Loucy (cell line): ENCODE measurements around the gene OR2Z1.

ENCODE experiments used
- H2AFZ ChIP-seq: fragments of 200-600 bp; sonication (generic); 2 replicates; pipeline ENCODE4 v1.6.0; 2016; ENCODE audit warnings: antibody characterized with exemption, mild to moderate bottlenecking, low read length, moderate library complexity
- H3F3A ChIP-seq: fragments of 200-600 bp; 2 replicates; pipeline ENCODE4 v1.6.0; 2016; ENCODE audit warnings: antibody characterized with exemption, low read depth, mild to moderate bottlenecking
- H3K27me3 ChIP-seq: fragments of 200-600 bp; sonication (generic); 2 replicates; pipeline ENCODE4 v1.6.1; 2014; ENCODE audit warnings: low read length, mild to moderate bottlenecking; ENCODE audit not compliant: insufficient read depth, poor library complexity, severe bottlenecking
- H3K36me3 ChIP-seq: fragments of 200-600 bp; sonication (generic); 2 replicates; pipeline ENCODE4 v1.6.1; 2016; ENCODE audit warnings: low read length; ENCODE audit not compliant: insufficient read depth
- H3K4me1 ChIP-seq: fragments of 200-600 bp; sonication (generic); 2 replicates; pipeline ENCODE4 v1.5.1; 2014; ENCODE audit warnings: low read length, mild to moderate bottlenecking; ENCODE audit not compliant: insufficient read depth, poor library complexity, severe bottlenecking
- H3K4me2 ChIP-seq: fragments of 200-600 bp; sonication (generic); 2 replicates; pipeline ENCODE4 v1.6.0; 2014; ENCODE audit warnings: antibody characterized with exemption, low read length, low read depth, mild to moderate bottlenecking; ENCODE audit not compliant: poor library complexity, severe bottlenecking
- H3K4me3 ChIP-seq: fragments of 200-600 bp; sonication (generic); 2 replicates; pipeline ENCODE4 v1.5.1; 2014; ENCODE audit warnings: low read length, mild to moderate bottlenecking, mixed read lengths; ENCODE audit not compliant: poor library complexity, severe bottlenecking
- H3K79me2 ChIP-seq: fragments of 200-600 bp; sonication (generic); 2 replicates; pipeline ENCODE4 v1.6.1; 2014; ENCODE audit warnings: low read length; ENCODE audit not compliant: insufficient read depth
- H3K9ac ChIP-seq: fragments of 200-600 bp; sonication (generic); 2 replicates; pipeline ENCODE4 v1.6.0; 2014; ENCODE audit warnings: mild to moderate bottlenecking, low read depth, low read length, moderate library complexity; ENCODE audit not compliant: poor library complexity, severe bottlenecking
- H3K9me2 ChIP-seq: fragments of 200-600 bp; sonication (generic); replicated peaks from 2 replicates; pipeline ENCODE4 v1.6.1; 2016; ENCODE audit warnings: low read depth, low read length, mixed read lengths
- H3K9me3 ChIP-seq: fragments of 200-600 bp; sonication (generic); 2 replicates; pipeline ENCODE4 v1.6.1; 2014; ENCODE audit warnings: mild to moderate bottlenecking, antibody characterized with exemption, low read length, low read depth; ENCODE audit not compliant: insufficient read depth
- H4K20me1 ChIP-seq: fragments of 200-600 bp; sonication (generic); 2 replicates; pipeline ENCODE4 v1.6.0; 2014; ENCODE audit warnings: antibody characterized with exemption, low read length, mild to moderate bottlenecking; ENCODE audit not compliant: insufficient read depth, poor library complexity, severe bottlenecking
- CTCF ChIP-seq: fragments of 200-600 bp; sonication (generic); conservative IDR thresholded peaks from 2 replicates; pipeline ENCODE4 v1.5.1; 2014; ENCODE audit warnings: mild to moderate bottlenecking, antibody characterized with exemption, low read length
- EZH2phosphoT487 ChIP-seq: fragments of 200-600 bp; IDR thresholded peaks from 2 replicates; pipeline ENCODE4 v1.6.1; 2018; ENCODE audit warnings: antibody characterized with exemption, mild to moderate bottlenecking, moderate library complexity, borderline replicate concordance

Gene OR2Z1

GRCh38 chr19:8721334-8721733 is at the start of gene OR2Z1:
Gene OR2Z1, plus strand, starts transcription at chr19:8721634. Its CDS starts 9,395 bp downstream, at chr19:8731029.
- Histone ChIP-seq H3K27me3 (no peaks in the 10 kb centered on the region), H3K79me2 (no peaks in the 10 kb centered on the region), H3K9me2 (no peaks in the 10 kb centered on the region), H3K4me3 (no peak within 1 kb of the TSS), H3F3A (no peaks in the 10 kb centered on the region), H2AFZ (no peak within 1 kb of the TSS), H3K36me3 (no peaks in the 10 kb centered on the region), H4K20me1 (no peaks in the 10 kb centered on the region), H3K9ac (no peak within 1 kb of the TSS), H3K4me1 (no peaks in the 10 kb centered on the region), H3K4me2 (no peak within 1 kb of the TSS), H3K9me3 (peaks cover 4% of the 10 kb centered on the region; the same call in 1 of the 2 replicates)
- TF ChIP-seq EZH2phosphoT487, result no peak

GRCh38 chr19:8673276-8673891 is 48.0 kb upstream of the OR2Z1 start:
- TF ChIP-seq EZH2phosphoT487 (no peak), CTCF (no peak)
- Histone ChIP-seq H3F3A (peaks cover 12% of the 10 kb centered on the region), H3K9me2 (no peaks in the 10 kb centered on the region), H3K27me3 (no peaks in the 10 kb centered on the region), H3K4me2 (no peak overlapping the region), H3K36me3 (no peaks in the 10 kb centered on the region), H3K9ac (no peak overlapping the region), H3K4me1 (peaks cover 51% of the 10 kb centered on the region), H3K79me2 (no peaks in the 10 kb centered on the region), H2AFZ (no peak overlapping the region), H3K9me3 (no peaks in the 10 kb centered on the region), H3K4me3 (no peak overlapping the region), H4K20me1 (no peaks in the 10 kb centered on the region)

- Histone ChIP-seq H2AFZ (no peak overlapping the region), H3K27me3 (no peaks in the 10 kb centered on the region), H3K79me2 (no peaks in the 10 kb centered on the region), H3F3A (peaks cover 12% of the 10 kb centered on the region), H3K9me3 (no peaks in the 10 kb centered on the region), H3K4me2 (no peak overlapping the region), H4K20me1 (no peaks in the 10 kb centered on the region), H3K9me2 (no peaks in the 10 kb centered on the region), H3K9ac (no peak overlapping the region), H3K4me3 (no peak overlapping the region), H3K36me3 (no peaks in the 10 kb centered on the region), H3K4me1 (peaks cover 36% of the 10 kb centered on the region)
- no peak for TF ChIP-seq EZH2phosphoT487
Measured at GRCh38 chr19:8675066-8675465, 46.4 kb upstream of the OR2Z1 start.

- no peaks in the 10 kb centered on the region for H3K36me3 ChIP-seq
- H3K4me1 ChIP-seq, result peaks cover 27% of the 10 kb centered on the region
- no peaks in the 10 kb centered on the region for H3F3A ChIP-seq
- no peaks in the 10 kb centered on the region for H4K20me1 ChIP-seq
- H2AFZ ChIP-seq, result no peak overlapping the region
- no peaks in the 10 kb centered on the region for H3K27me3 ChIP-seq
- no peaks in the 10 kb centered on the region for H3K9me3 ChIP-seq
- TF ChIP-seq CTCF (no peak), EZH2phosphoT487 (no peak)
- no peak overlapping the region for H3K4me3 ChIP-seq
- no peak overlapping the region for H3K9ac ChIP-seq
- H3K79me2 ChIP-seq, result no peaks in the 10 kb centered on the region
- H3K9me2 ChIP-seq, result no peaks in the 10 kb centered on the region
- H3K4me2 ChIP-seq, result no peak overlapping the region
Measured at GRCh38 chr19:8678244-8678807, 43.1 kb upstream of the OR2Z1 start.
